DND-41 (cell line): ENCODE measurements around the gene PLCB4.

Source experiments
- EZH2 ChIP-seq: IDR thresholded peaks from 3 replicates; pipeline ENCODE4 v1.6.1; 2012; ENCODE audit warnings: borderline replicate concordance, low read depth, mild to moderate bottlenecking, moderate library complexity, low read length, inconsistent platforms; ENCODE audit not compliant: severe bottlenecking
- TF ChIP-seq, protein P1 (sequence below): IDR thresholded peaks from 2 replicates; pipeline ENCODE4 v1.5.1; 2012; ENCODE audit warnings: borderline replicate concordance, low read length, moderate library complexity, mild to moderate bottlenecking; ENCODE audit not compliant: poor library complexity, severe bottlenecking; ENCODE audit errors: extremely low read depth

DNA sequence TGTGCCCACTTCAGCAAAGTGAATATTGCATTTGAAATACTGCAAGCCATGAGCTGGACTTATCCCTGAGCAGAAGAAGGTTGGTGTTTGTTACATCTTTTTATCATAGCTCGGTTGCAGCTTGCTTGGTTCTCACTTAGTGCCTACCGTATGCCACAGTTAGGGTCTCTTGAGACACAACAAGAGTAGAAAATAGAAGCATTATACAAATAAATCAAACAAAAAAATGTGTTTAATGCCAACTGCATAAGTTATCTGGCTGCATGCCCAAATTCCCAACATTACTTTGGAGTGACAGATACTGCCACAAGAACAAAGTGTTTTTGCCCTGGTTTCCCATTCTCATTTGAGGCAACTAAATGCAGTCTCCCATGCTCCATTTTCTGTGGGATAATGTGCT lies 391.6 kb downstream of the PLCB4 start:
- TF ChIP-seq, protein P1, sequence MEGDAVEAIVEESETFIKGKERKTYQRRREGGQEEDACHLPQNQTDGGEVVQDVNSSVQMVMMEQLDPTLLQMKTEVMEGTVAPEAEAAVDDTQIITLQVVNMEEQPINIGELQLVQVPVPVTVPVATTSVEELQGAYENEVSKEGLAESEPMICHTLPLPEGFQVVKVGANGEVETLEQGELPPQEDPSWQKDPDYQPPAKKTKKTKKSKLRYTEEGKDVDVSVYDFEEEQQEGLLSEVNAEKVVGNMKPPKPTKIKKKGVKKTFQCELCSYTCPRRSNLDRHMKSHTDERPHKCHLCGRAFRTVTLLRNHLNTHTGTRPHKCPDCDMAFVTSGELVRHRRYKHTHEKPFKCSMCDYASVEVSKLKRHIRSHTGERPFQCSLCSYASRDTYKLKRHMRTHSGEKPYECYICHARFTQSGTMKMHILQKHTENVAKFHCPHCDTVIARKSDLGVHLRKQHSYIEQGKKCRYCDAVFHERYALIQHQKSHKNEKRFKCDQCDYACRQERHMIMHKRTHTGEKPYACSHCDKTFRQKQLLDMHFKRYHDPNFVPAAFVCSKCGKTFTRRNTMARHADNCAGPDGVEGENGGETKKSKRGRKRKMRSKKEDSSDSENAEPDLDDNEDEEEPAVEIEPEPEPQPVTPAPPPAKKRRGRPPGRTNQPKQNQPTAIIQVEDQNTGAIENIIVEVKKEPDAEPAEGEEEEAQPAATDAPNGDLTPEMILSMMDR = no peak
- TF ChIP-seq EZH2 = no peak
